Mesenchymal stem cell (in vitro differentiated cells and primary cell): ENCODE data around the gene ZFYVE9. TPM values are rescaled to one million over a fixed set of nuclear protein-coding genes. Genes with fewer than 3 reads are reported as not detected.
"Not testable (repeated sequence)": the region's sequence is repeated elsewhere in the genome, so short reads cannot be mapped to it uniquely, and the experiment has no call there.

ENCODE experiments used
- DNase-seq: peaks from one replicate; pipeline ENCODE4 v3.0.0-alpha.2; 2013
- H2AFZ ChIP-seq: one replicate; pipeline ENCODE4 v1.6.1; 2013; ENCODE audit warnings: low read depth, mild to moderate bottlenecking, control low read depth, inconsistent platforms, low read length, moderate library complexity
- H2AK5ac ChIP-seq: 2 replicates; pipeline ENCODE4 v1.6.1; 2013; ENCODE audit warnings: low read length, moderate library complexity, mild to moderate bottlenecking, inconsistent platforms; ENCODE audit not compliant: severe bottlenecking
- H2BK120ac ChIP-seq: one replicate; pipeline ENCODE4 v1.6.1; 2013; ENCODE audit warnings: low read depth, mild to moderate bottlenecking, inconsistent platforms, low read length, moderate library complexity
- H2BK12ac ChIP-seq, 2 experiments: one replicate each; pipeline ENCODE4 v1.6.1; 2013; ENCODE audit warnings: inconsistent platforms in 2 of 2, low read length in 2 of 2, mild to moderate bottlenecking in 2 of 2, moderate library complexity in 2 of 2, control low read depth in 1 of 2
- H2BK15ac ChIP-seq: one replicate; pipeline ENCODE4 v1.6.1; 2013; ENCODE audit warnings: mild to moderate bottlenecking, low read depth, inconsistent platforms; ENCODE audit not compliant: poor library complexity, severe bottlenecking
- H2BK5ac ChIP-seq: 2 replicates; pipeline ENCODE4 v1.6.1; 2013; ENCODE audit warnings: low read depth, mild to moderate bottlenecking, low read length, control low read depth, inconsistent platforms; ENCODE audit not compliant: poor library complexity, severe bottlenecking
- H3K14ac ChIP-seq, 2 experiments: one replicate each; pipeline ENCODE4 v1.6.1; 2013; ENCODE audit warnings: inconsistent platforms in 2 of 2, low read length in 2 of 2, control low read depth in 1 of 2, mild to moderate bottlenecking in 1 of 2, moderate library complexity in 1 of 2
- H3K18ac ChIP-seq, 2 experiments: one replicate each; pipeline ENCODE4 v1.6.1; 2013; ENCODE audit warnings: inconsistent platforms in 2 of 2, low read length in 2 of 2, control low read depth in 1 of 2, low read depth in 1 of 2, mild to moderate bottlenecking in 1 of 2
- H3K23ac ChIP-seq, 2 experiments: one replicate each; pipeline ENCODE4 v1.6.1; 2013; ENCODE audit warnings: inconsistent platforms in 2 of 2, low read length in 2 of 2, mild to moderate bottlenecking in 2 of 2, moderate library complexity in 2 of 2, control low read depth in 1 of 2
- H3K27ac ChIP-seq: 2 replicates; pipeline ENCODE4 v1.5.1; 2013; ENCODE audit warnings: mild to moderate bottlenecking, moderate library complexity, low read length, control low read depth, inconsistent platforms; ENCODE audit not compliant: poor library complexity, severe bottlenecking
- H3K27me3 ChIP-seq, 2 experiments: 2 replicates each; pipeline versions ENCODE4 v1.6.1 to v1.7.0; 2013; ENCODE audit warnings: low read length in 2 of 2, mild to moderate bottlenecking in 2 of 2, moderate library complexity in 2 of 2, control low read depth in 1 of 2, inconsistent platforms in 1 of 2; ENCODE audit not compliant: control insufficient read depth in 1 of 2, insufficient read depth in 1 of 2
- H3K36me3 ChIP-seq, 2 experiments: 2 replicates each; pipeline versions ENCODE4 v1.6.1 to v1.7.0; 2013; ENCODE audit warnings: low read length in 2 of 2, control low read depth in 1 of 2, inconsistent platforms in 1 of 2, low read depth in 1 of 2, mild to moderate bottlenecking in 1 of 2; ENCODE audit not compliant: insufficient read depth in 2 of 2, control insufficient read depth in 1 of 2
- H3K4ac ChIP-seq, 2 experiments: one replicate each; pipeline ENCODE4 v1.6.1; 2013; ENCODE audit warnings: inconsistent platforms in 2 of 2, low read length in 2 of 2, mild to moderate bottlenecking in 2 of 2, moderate library complexity in 2 of 2, control low read depth in 1 of 2, low read depth in 1 of 2
- H3K4me1 ChIP-seq: 2 replicates; pipeline ENCODE4 v1.6.1; 2013; ENCODE audit warnings: low read depth, low read length, control low read depth; ENCODE audit not compliant: control insufficient read depth, insufficient read depth
- H3K4me2 ChIP-seq: 2 replicates; pipeline ENCODE4 v1.6.1; 2013; ENCODE audit warnings: low read length, mild to moderate bottlenecking, inconsistent platforms; ENCODE audit not compliant: poor library complexity, severe bottlenecking
- H3K4me3 ChIP-seq, 2 experiments: 2 replicates each; pipeline versions ENCODE4 v1.5.1 to v1.7.0; 2013; ENCODE audit warnings: low read length in 2 of 2, mild to moderate bottlenecking in 2 of 2, control low read depth in 1 of 2, low read depth in 1 of 2; ENCODE audit not compliant: insufficient read depth in 1 of 2
- H3K79me1 ChIP-seq: replicated peaks from 2 replicates; pipeline ENCODE4 v1.6.1; 2013; ENCODE audit warnings: mild to moderate bottlenecking, control low read depth, low read length, inconsistent platforms; ENCODE audit not compliant: poor library complexity, severe bottlenecking
- H3K9ac ChIP-seq: 2 replicates; pipeline ENCODE4 v1.7.0; 2013; ENCODE audit warnings: mild to moderate bottlenecking, low read length, moderate library complexity
- H3K9me3 ChIP-seq: 2 replicates; pipeline ENCODE4 v1.7.0; 2013; ENCODE audit warnings: mild to moderate bottlenecking, low read length; ENCODE audit not compliant: control insufficient read depth
- H4K8ac ChIP-seq: one replicate; pipeline ENCODE4 v1.6.1; 2013; ENCODE audit warnings: inconsistent platforms, mild to moderate bottlenecking, low read length, moderate library complexity
- H4K91ac ChIP-seq: one replicate; pipeline ENCODE4 v1.6.1; 2013; ENCODE audit warnings: mild to moderate bottlenecking, low read length, inconsistent platforms
- WGBS: methylation state at CpG from one replicate; pipeline ENCODE4 v1.1.7; 2013; ENCODE audit warnings: mixed read lengths; 5-methylcytosine and 5-hydroxymethylcytosine counted together
- polyA plus RNA-seq, 2 experiments: library from polyadenylated mRNA; stranded (reverse); fragments of 200-250 nt; gene quantifications; one replicate each; pipeline ENCODE4 v1.2.3, GENCODE V29; 2013

ZFYVE9 gene
- 6.8 TPM for polyA plus RNA-seq (2013, experiment 1 of 2)
- polyA plus RNA-seq (2013, experiment 2 of 2), result 6.7 TPM

- Histone ChIP-seq H3K79me1 (peaks cover 8% of the 10 kb centered on the region), H4K8ac (peak within 1 kb of the TSS; percentile 87), H3K4me2 (peak within 1 kb of the TSS; percentile 72), H3K36me3 (no peaks in the 10 kb centered on the region), H2AFZ (peak within 1 kb of the TSS; percentile 99), H3K4me3 (peak within 1 kb of the TSS; percentile 93 to 95), H3K4ac (peak within 1 kb of the TSS; percentile 93 to 97), H2BK15ac (peak within 1 kb of the TSS; percentile 99), H2AK5ac (no peak within 1 kb of the TSS), H3K27me3 (no peaks in the 10 kb centered on the region), H3K14ac (peak within 1 kb of the TSS; percentile 86 to 97), H3K4me1 (no peaks in the 10 kb centered on the region), H2BK120ac (peak within 1 kb of the TSS; percentile 94), H2BK5ac (peak within 1 kb of the TSS; percentile 51), H4K91ac (peak within 1 kb of the TSS; percentile 80), H3K9me3 (no peaks in the 10 kb centered on the region), H3K27ac (peak within 1 kb of the TSS; percentile 67), H2BK12ac (no peak within 1 kb of the TSS), H3K18ac (peak within 1 kb of the TSS; percentile 67 to 97), H3K23ac (peak within 1 kb of the TSS in 1 of 2 experiments; percentile 23), H3K9ac (peak within 1 kb of the TSS; percentile 95)
- DNase-seq, result peak; percentile 78
- WGBS, result 3% methylated on average over 43 of the region's 72 CpGs
These were observed at the start of gene ZFYVE9 for GRCh38 chr1:52141513-52142219. TSS of gene ZFYVE9 (plus strand) at chr1:52142089. CDS start at chr1:52233207, 91,118 bp downstream.

- not testable (repeated sequence) for H3K14ac ChIP-seq, H4K8ac ChIP-seq, H2AFZ ChIP-seq, H2AK5ac ChIP-seq, H3K18ac ChIP-seq, H4K91ac ChIP-seq, H2BK15ac ChIP-seq, H3K9ac ChIP-seq, H3K4me1 ChIP-seq, H3K23ac ChIP-seq, H2BK5ac ChIP-seq, H3K4me2 ChIP-seq, H2BK12ac ChIP-seq, H3K4ac ChIP-seq, DNase-seq, H3K27me3 ChIP-seq, H3K4me3 ChIP-seq, H3K79me1 ChIP-seq, H3K27ac ChIP-seq, H2BK120ac ChIP-seq, H3K9me3 ChIP-seq
- 94% methylated on average over 6 of the region's 7 CpGs for WGBS
- H3K36me3 ChIP-seq, result peaks cover 11 to 23% of the 10 kb centered on the region in 2 experiments
These were observed 47.6 kb upstream of the ZFYVE9 start for GRCh38 chr1:52094300-52094699.

- Histone ChIP-seq H3K27ac (no peak overlapping the region), H3K36me3 (peaks cover 5 to 7% of the 10 kb centered on the region in 2 experiments), H3K18ac (no peak overlapping the region), H3K4ac (no peak overlapping the region), H2BK15ac (no peak overlapping the region), H3K9ac (no peak overlapping the region), H3K79me1 (no peaks in the 10 kb centered on the region), H4K91ac (no peak overlapping the region), H3K4me2 (no peak overlapping the region), H2BK5ac (no peak overlapping the region), H3K14ac (no peak overlapping the region), H2AK5ac (no peak overlapping the region), H4K8ac (no peak overlapping the region), H3K4me1 (no peaks in the 10 kb centered on the region), H2AFZ (no peak overlapping the region), H3K27me3 (no peaks in the 10 kb centered on the region), H3K4me3 (no peak overlapping the region), H2BK12ac (no peak overlapping the region), H3K23ac (no peak overlapping the region), H3K9me3 (no peaks in the 10 kb centered on the region), H2BK120ac (no peak overlapping the region)
- DNase-seq, result no peak
- 86% methylated on average over 4 of the region's 8 CpGs for WGBS
These were observed 45.7 kb upstream of the ZFYVE9 start for GRCh38 chr1:52096216-52096615.

- no peak overlapping the region for H2AK5ac ChIP-seq
- H4K91ac ChIP-seq, result no peak overlapping the region
- no peaks in the 10 kb centered on the region for H3K9me3 ChIP-seq
- H2BK15ac ChIP-seq, result no peak overlapping the region
- no peaks in the 10 kb centered on the region for H3K79me1 ChIP-seq
- no peak overlapping the region for H2BK120ac ChIP-seq
- H3K27me3 ChIP-seq, result no peaks in the 10 kb centered on the region
- 87% methylated on average over 7 of the region's 8 CpGs for WGBS
- H2BK12ac ChIP-seq, result no peak overlapping the region
- H3K4me1 ChIP-seq, result no peaks in the 10 kb centered on the region
- no peak overlapping the region for H3K14ac ChIP-seq
- H3K27ac ChIP-seq, result no peak overlapping the region
- H4K8ac ChIP-seq, result no peak overlapping the region
- no peaks in the 10 kb centered on the region for H3K36me3 ChIP-seq
- DNase-seq, result no peak
- no peak overlapping the region for H3K23ac ChIP-seq
- no peak overlapping the region for H3K4me3 ChIP-seq
- no peak overlapping the region for H3K4ac ChIP-seq
- no peak overlapping the region for H3K18ac ChIP-seq
- H3K4me2 ChIP-seq, result no peak overlapping the region
- no peak overlapping the region for H2BK5ac ChIP-seq
- no peak overlapping the region for H3K9ac ChIP-seq
- no peak overlapping the region for H2AFZ ChIP-seq
These were observed 43.6 kb upstream of the ZFYVE9 start for GRCh38 chr1:52098139-52098871.
